CD14-positive monocyte (primary cell): Measurements from ENCODE around the gene PCAT7. TPM values are rescaled to one million over a fixed set of nuclear protein-coding genes. Genes with fewer than 3 reads are reported as not detected.

ENCODE experiments used
- DNase-seq, 3 donors: peaks; one replicate each; pipeline ENCODE4 v3.0.0-alpha.2; 2011 to 2022
- H2AFZ ChIP-seq: 2 replicates; pipeline ENCODE4 v1.6.0; 2012; ENCODE audit warnings: mild to moderate bottlenecking, low read depth, low read length, inconsistent platforms; ENCODE audit not compliant: insufficient read depth, poor library complexity, severe bottlenecking
- H3K27ac ChIP-seq, 2 donors: 1 replicate in 1 of 2; 2 replicates in 1 of 2; pipeline ENCODE4 v1.5.1; 2012 to 2013; ENCODE audit warnings: low read length in 2 of 2, control low read depth in 1 of 2, inconsistent platforms in 1 of 2, low read depth in 1 of 2, mild to moderate bottlenecking in 1 of 2
- H3K27me3 ChIP-seq, 2 donors: one replicate each; pipeline versions ENCODE4 v1.6.0 to v1.6.1; 2011 to 2013; ENCODE audit warnings: low read length in 2 of 2; ENCODE audit not compliant: control insufficient read depth in 2 of 2, insufficient read depth in 2 of 2
- H3K36me3 ChIP-seq, 2 donors: replicated peaks in 1 of 2; 1 replicate in 1 of 2; 2 replicates in 1 of 2; pipeline versions ENCODE4 v1.5.1 to v1.6.1; 2012 to 2013; ENCODE audit warnings: low read length in 2 of 2, control low read depth in 1 of 2, inconsistent platforms in 1 of 2, mild to moderate bottlenecking in 1 of 2; ENCODE audit not compliant: insufficient read depth in 2 of 2, control insufficient read depth in 1 of 2
- H3K4me1 ChIP-seq, 2 donors: 1 replicate in 1 of 2; 2 replicates in 1 of 2; pipeline versions ENCODE4 v1.5.1 to v1.6.1; 2012 to 2013; ENCODE audit warnings: low read length in 2 of 2, control low read depth in 1 of 2, inconsistent platforms in 1 of 2, mild to moderate bottlenecking in 1 of 2, moderate library complexity in 1 of 2; ENCODE audit not compliant: insufficient read depth in 2 of 2, control insufficient read depth in 1 of 2
- H3K4me2 ChIP-seq: replicated peaks from 2 replicates; pipeline ENCODE3; 2012; ENCODE audit warnings: low read length, moderate library complexity, mild to moderate bottlenecking; ENCODE audit not compliant: poor library complexity, severe bottlenecking; ENCODE audit errors: extremely low read depth
- H3K4me3 ChIP-seq, 3 experiments: fragments of 200-600 bp in 1 of 3; sonication (generic) in 1 of 3; replicated peaks in 1 of 3; 1 replicate in 2 of 3; 2 replicates in 1 of 3; pipeline ENCODE4 v1.5.1; 2011 to 2013; ENCODE audit warnings: low read length in 3 of 3, mild to moderate bottlenecking in 3 of 3, control low read depth in 2 of 3, low read depth in 2 of 3, inconsistent platforms in 1 of 3, moderate library complexity in 1 of 3
- H3K79me2 ChIP-seq: 2 replicates; pipeline ENCODE4 v1.6.0; 2012; ENCODE audit warnings: mild to moderate bottlenecking, control low read depth, inconsistent platforms, low read length, moderate library complexity; ENCODE audit not compliant: insufficient read depth
- H3K9ac ChIP-seq: 2 replicates; pipeline ENCODE4 v1.6.0; 2017; ENCODE audit warnings: low read length, mild to moderate bottlenecking; ENCODE audit not compliant: insufficient read depth, poor library complexity, severe bottlenecking
- H3K9me3 ChIP-seq, 2 donors: replicated peaks in 1 of 2; 1 replicate in 1 of 2; 2 replicates in 1 of 2; pipeline versions ENCODE4 v1.5.1 to v1.6.1; 2012 to 2013; ENCODE audit warnings: low read length in 2 of 2, control low read depth in 1 of 2; ENCODE audit not compliant: control insufficient read depth in 1 of 2, insufficient read depth in 1 of 2
- H4K20me1 ChIP-seq: 2 replicates; pipeline ENCODE4 v1.6.0; 2012; ENCODE audit warnings: mild to moderate bottlenecking, low read length, control low read depth, moderate library complexity; ENCODE audit not compliant: insufficient read depth
- H3K27ac Mint-ChIP-seq, 7 donors: one replicate each; pipeline ENCODE4 v1.8.0; 2020; ENCODE audit warnings: mild to moderate bottlenecking in 7 of 7, mixed read lengths in 7 of 7, moderate library complexity in 6 of 7, inconsistent platforms in 2 of 7
- H3K27me3 Mint-ChIP-seq, 3 donors: one replicate each; pipeline ENCODE4 v1.8.0; 2021 to 2022; ENCODE audit warnings: low read depth in 3 of 3, mild to moderate bottlenecking in 3 of 3, mixed read lengths in 3 of 3, moderate library complexity in 3 of 3, inconsistent platforms in 1 of 3
- H3K36me3 Mint-ChIP-seq, 2 donors: one replicate each; pipeline ENCODE4 v1.8.0; 2020; ENCODE audit warnings: mixed read lengths in 2 of 2, inconsistent platforms in 1 of 2, mild to moderate bottlenecking in 1 of 2
- H3K4me1 Mint-ChIP-seq: one replicate; pipeline ENCODE4 v1.8.0; 2020; ENCODE audit warnings: mild to moderate bottlenecking, mixed read lengths
- H3K4me3 Mint-ChIP-seq, 2 donors: one replicate each; pipeline ENCODE4 v1.8.0; 2020; ENCODE audit warnings: mild to moderate bottlenecking in 2 of 2, mixed read lengths in 2 of 2, moderate library complexity in 1 of 2
- H3K9me3 Mint-ChIP-seq, 7 donors: one replicate each; pipeline ENCODE4 v1.8.0; 2020 to 2022; ENCODE audit warnings: mixed read lengths in 7 of 7, mild to moderate bottlenecking in 6 of 7, moderate library complexity in 6 of 7, inconsistent platforms in 2 of 7
- CTCF ChIP-seq: fragments of 200-600 bp; IDR thresholded peaks from one replicate; pipeline ENCODE4 v1.8.0; 2022; ENCODE audit warnings: antibody characterized with exemption, mild to moderate bottlenecking
- WGBS: methylation state at CpG from one replicate; pipeline ENCODE4 v1.1.5; 2013; ENCODE audit warnings: missing lambda C conversion rate; ENCODE audit not compliant: insufficient coverage; 5-methylcytosine and 5-hydroxymethylcytosine counted together
- intact Hi-C, 2 donors: fragments of 100-400 bp; cut with micrococcal nuclease; formaldehyde crosslinking; loops; one replicate each; pipeline versions ENCODE4 v1.15.0 to v1.15.1; 2023
- polyA plus RNA-seq, 3 donors: library from polyadenylated mRNA; depleted of rRNA in 1 of 3; unstranded in 2 of 3; stranded (reverse) in 1 of 3; fragments of 300-500 nt in 2 of 3; fragments of >200 nt in 1 of 3; fragmentation: Illumina TruSeq in 2 of 3; gene quantifications; 1 replicate in 2 of 3; 2 replicates in 1 of 3; pipeline ENCODE4 v1.2.3, GENCODE V29; 2012 to 2021

Gene PCAT7
- polyA plus RNA-seq, 3 donors: not detected

GRCh38 chr9:94584555-94584954, 29.7 kb downstream of the PCAT7 start:
- no peak for TF ChIP-seq CTCF
- Histone ChIP-seq H3K9ac (no peak overlapping the region), H3K36me3 (no peaks in the 10 kb centered on the region), H3K79me2 (no peaks in the 10 kb centered on the region), H4K20me1 (no peaks in the 10 kb centered on the region), H2AFZ (no peak overlapping the region), H3K4me2 (no peak overlapping the region), H3K4me3 (no peak overlapping the region), H3K27ac (no peak overlapping the region), H3K4me1 (peaks cover 7% of the 10 kb centered on the region in 2 donors), H3K9me3 (no peaks in the 10 kb centered on the region), H3K27me3 (no peaks in the 10 kb centered on the region)
- Mint-ChIP-seq H3K9me3 (no peaks in the 10 kb centered on the region), H3K4me1 (peaks cover 10% of the 10 kb centered on the region), H3K4me3 (no peak overlapping the region), H3K27me3 (peaks cover 4 to 15% (median 6%) of the 10 kb centered on the region in 3 donors), H3K27ac (no peak overlapping the region), H3K36me3 (no peaks in the 10 kb centered on the region)
- 83% methylated on average over 2 of the region's 6 CpGs for WGBS
- no peak for DNase-seq
- intact Hi-C loops: no loop called here

DNA sequence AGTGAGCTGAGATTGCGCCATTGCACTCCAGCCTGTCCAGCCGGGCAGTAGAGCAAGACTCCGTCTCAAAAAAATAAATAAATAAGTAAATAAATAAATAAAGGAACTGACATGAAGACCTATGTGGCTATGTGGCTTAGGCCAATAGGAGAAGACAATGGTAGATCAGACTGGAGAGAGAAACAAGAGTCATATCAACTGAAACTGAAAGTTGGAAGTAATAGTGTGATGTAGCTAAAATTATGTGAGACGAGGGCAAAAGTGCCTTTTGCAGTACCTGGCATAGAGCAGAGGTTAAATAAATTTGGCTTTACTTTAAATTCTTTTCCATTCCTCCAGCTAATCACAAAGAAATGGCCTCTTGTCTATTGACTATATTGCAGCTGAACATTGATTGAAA, 31.4 kb downstream of the PCAT7 start:
- peaks cover 7 to 20% (median 10%) of the 10 kb centered on the region in 3 donors for H3K27me3 Mint-ChIP-seq
- H3K9me3 Mint-ChIP-seq: peaks cover 0 to 2% (median 0%) of the 10 kb centered on the region in 7 donors
- DNase-seq: peak; percentile 10 to 31 (median 28)
- H4K20me1 ChIP-seq: no peaks in the 10 kb centered on the region
- peak overlapping the region in 2 of 3 experiments; percentile 23 to 43 for H3K4me3 ChIP-seq
- peak overlapping the region; percentile 48 for H3K4me2 ChIP-seq
- H3K36me3 Mint-ChIP-seq: no peaks in the 10 kb centered on the region
- peak overlapping the region; percentile 56 to 65 for H3K4me3 Mint-ChIP-seq
- intact Hi-C loops: no loop called here
- no peaks in the 10 kb centered on the region for H3K36me3 ChIP-seq
- H3K27ac ChIP-seq: no peak overlapping the region
- H3K79me2 ChIP-seq: no peaks in the 10 kb centered on the region
- no peaks in the 10 kb centered on the region for H3K9me3 ChIP-seq
- peak overlapping the region in 1 of 7 donors; percentile 20 for H3K27ac Mint-ChIP-seq
- peaks cover 7% of the 10 kb centered on the region in 2 donors for H3K4me1 ChIP-seq
- H3K4me1 Mint-ChIP-seq: peaks cover 10% of the 10 kb centered on the region
- no peaks in the 10 kb centered on the region for H3K27me3 ChIP-seq
- WGBS: no CpG with 5 or more reads among the region's 4 CpGs
- TF ChIP-seq CTCF: no peak
- H3K9ac ChIP-seq: no peak overlapping the region
- peak overlapping the region; percentile 30 for H2AFZ ChIP-seq
